ENCODE results near the gene ETS2. TPM values are rescaled to one million over a fixed set of nuclear protein-coding genes. Genes with fewer than 3 reads are reported as not detected.

Gene ETS2
- total RNA-seq, 6 donors from 2014 or later, result 70.2 to 215 (median 143) TPM

DNA sequence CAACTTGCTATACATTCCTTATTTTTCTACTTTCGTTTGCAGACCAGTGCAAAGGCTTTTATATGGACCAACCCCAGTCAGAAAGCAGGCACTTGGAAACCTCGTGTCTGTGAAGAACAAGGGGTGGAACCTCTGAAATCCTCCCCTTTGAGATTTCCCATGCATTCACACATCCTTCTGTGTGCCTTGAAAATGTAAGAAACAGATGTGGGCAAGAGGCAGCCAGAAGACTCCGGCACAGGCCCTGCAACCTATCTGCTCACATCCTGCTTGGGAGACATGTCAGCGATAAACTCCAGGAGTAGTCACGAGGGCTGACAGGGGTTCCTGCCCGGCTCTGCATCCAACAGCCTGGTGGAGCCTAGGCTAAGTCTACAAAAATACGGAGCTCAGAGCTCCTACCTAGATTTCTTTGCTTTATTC is 42.5 kb downstream of the ETS2 start:
- Histone ChIP-seq H3K27me3 (no peaks in the 10 kb centered on the region), H3K9me3 (no peaks in the 10 kb centered on the region), H3K27ac (no peak overlapping the region), H3K4me1 (no peaks in the 10 kb centered on the region), H3K36me3 (no peaks in the 10 kb centered on the region), H3K4me3 (no peak overlapping the region)
- DNase-seq (no peak), ATAC-seq (ENCODE audit: low FRiP score in 2 of 2) (no peak)
- no peak for TF ChIP-seq POLR2A (IDR thresholded peaks at IDR 0.05)
- TF ChIP-seq, protein P1, sequence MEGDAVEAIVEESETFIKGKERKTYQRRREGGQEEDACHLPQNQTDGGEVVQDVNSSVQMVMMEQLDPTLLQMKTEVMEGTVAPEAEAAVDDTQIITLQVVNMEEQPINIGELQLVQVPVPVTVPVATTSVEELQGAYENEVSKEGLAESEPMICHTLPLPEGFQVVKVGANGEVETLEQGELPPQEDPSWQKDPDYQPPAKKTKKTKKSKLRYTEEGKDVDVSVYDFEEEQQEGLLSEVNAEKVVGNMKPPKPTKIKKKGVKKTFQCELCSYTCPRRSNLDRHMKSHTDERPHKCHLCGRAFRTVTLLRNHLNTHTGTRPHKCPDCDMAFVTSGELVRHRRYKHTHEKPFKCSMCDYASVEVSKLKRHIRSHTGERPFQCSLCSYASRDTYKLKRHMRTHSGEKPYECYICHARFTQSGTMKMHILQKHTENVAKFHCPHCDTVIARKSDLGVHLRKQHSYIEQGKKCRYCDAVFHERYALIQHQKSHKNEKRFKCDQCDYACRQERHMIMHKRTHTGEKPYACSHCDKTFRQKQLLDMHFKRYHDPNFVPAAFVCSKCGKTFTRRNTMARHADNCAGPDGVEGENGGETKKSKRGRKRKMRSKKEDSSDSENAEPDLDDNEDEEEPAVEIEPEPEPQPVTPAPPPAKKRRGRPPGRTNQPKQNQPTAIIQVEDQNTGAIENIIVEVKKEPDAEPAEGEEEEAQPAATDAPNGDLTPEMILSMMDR (IDR thresholded peaks at IDR 0.05), result no peak
- no peak for TF ChIP-seq POLR2AphosphoS5 (IDR thresholded peaks at IDR 0.05)
- no peak for TF ChIP-seq EP300 (IDR thresholded peaks at IDR 0.05)
- 65 to 81% methylated on average over 7 of the region's 7 CpGs for WGBS, 2 donors

DNA sequence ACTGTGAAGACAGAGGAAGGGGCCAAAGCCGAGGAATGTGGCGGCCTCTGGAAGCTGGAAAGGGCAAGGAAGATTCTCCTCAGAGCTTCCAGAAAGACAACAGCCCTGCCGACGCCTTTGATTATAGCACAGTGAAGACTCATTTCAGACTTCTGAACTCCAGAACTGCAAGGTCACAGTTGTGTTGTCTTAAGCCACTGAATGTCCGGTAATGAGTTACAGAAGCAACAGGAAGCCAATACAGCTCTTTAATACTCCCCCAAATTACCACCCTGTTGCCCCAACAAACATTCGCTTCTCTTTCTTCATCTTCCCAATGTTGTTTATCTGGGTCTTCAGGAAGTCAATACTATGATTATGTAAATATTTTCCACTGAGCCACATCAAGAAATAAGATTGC is 44.0 kb downstream of the ETS2 start:
- no peak for ATAC-seq (ENCODE audit: low FRiP score in 2 of 2)
- no peak for TF ChIP-seq POLR2AphosphoS5 (IDR thresholded peaks at IDR 0.05)
- TF ChIP-seq, protein P1 (IDR thresholded peaks at IDR 0.05), result no peak
- TF ChIP-seq EP300 (IDR thresholded peaks at IDR 0.05), result no peak
- no peak for TF ChIP-seq POLR2A (IDR thresholded peaks at IDR 0.05)
- Histone ChIP-seq H3K27me3 (no peaks in the 10 kb centered on the region), H3K27ac (no peak overlapping the region), H3K4me1 (no peaks in the 10 kb centered on the region), H3K4me3 (no peak overlapping the region), H3K9me3 (no peaks in the 10 kb centered on the region), H3K36me3 (no peaks in the 10 kb centered on the region)
- DNase-seq, result no peak
- 60 to 63% methylated on average over 6 of the region's 6 CpGs for WGBS, 2 donors

DNA sequence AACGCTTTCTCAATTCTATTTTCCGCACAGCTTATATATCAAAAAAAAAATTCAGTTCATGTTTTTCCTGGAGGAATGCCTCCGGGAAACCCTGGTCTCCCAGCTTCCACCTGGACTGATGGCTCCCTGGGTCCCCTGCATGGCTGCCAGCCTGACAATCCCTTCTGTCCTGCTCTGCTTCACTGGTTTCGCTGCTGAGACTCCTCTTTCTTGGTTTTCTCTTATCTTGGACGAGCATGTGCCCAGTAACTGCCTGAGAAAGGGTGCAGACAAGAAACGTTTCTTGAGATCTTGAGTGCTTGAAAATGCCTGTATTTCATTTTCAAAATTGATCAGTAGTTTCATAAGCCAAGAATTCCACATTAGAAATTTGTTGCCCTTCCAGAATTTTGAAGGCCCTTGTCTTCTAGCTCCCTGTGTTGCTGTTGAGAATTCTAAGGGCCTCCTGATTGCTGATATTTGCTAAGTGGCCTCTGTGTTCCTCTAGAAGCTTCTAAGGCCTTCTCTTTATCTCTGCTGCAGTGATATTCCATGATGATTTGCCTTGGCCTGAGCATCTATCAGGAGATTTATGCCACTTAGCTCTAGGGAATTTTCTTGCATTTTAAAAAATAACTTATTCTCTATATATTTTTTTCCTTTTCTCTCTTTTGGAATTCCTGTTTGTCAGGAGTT is 44.7 kb downstream of the ETS2 start:
- DNase-seq (no peak), ATAC-seq (ENCODE audit: low FRiP score in 2 of 2) (no peak)
- H3K4me3 ChIP-seq, result no peak overlapping the region
- H3K4me1 ChIP-seq, result no peaks in the 10 kb centered on the region
- H3K36me3 ChIP-seq, result no peaks in the 10 kb centered on the region
- no peaks in the 10 kb centered on the region for H3K27me3 ChIP-seq
- WGBS, 2 donors, result 80 to 90% methylated on average over 6 of the region's 6 CpGs
- no peak overlapping the region for H3K27ac ChIP-seq
- TF ChIP-seq EP300 (IDR thresholded peaks at IDR 0.05) (no peak), POLR2A (IDR thresholded peaks at IDR 0.05) (no peak), POLR2AphosphoS5 (IDR thresholded peaks at IDR 0.05) (no peak)
- TF ChIP-seq, protein P1 (IDR thresholded peaks at IDR 0.05), result no peak
- no peaks in the 10 kb centered on the region for H3K9me3 ChIP-seq

DNA sequence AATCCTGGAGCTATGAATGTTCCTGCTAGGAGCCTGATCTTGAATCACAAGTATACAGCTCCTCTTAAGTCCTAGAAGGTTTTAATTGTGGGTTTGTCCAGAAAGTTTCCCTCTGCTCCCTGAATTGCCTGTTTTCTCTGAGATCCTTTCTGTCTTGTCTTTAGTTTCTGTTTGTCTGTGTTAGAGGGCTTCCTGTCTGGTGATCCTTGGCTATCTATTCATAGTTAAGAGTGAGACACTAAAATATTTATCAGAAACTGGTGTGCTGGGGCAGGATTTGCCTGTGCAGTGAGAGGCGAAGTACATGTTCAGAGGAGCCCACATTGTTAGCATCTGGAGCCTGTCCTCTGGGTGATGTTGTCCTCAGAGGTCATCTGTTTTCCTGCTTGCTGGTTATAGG is 45.4 kb downstream of the ETS2 start:
- TF ChIP-seq, protein P1 (IDR thresholded peaks at IDR 0.05), result no peak
- TF ChIP-seq EP300 (IDR thresholded peaks at IDR 0.05) (no peak), POLR2AphosphoS5 (IDR thresholded peaks at IDR 0.05) (no peak), POLR2A (IDR thresholded peaks at IDR 0.05) (no peak)
- Histone ChIP-seq H3K27ac (no peak overlapping the region), H3K4me3 (no peak overlapping the region), H3K9me3 (no peaks in the 10 kb centered on the region), H3K4me1 (no peaks in the 10 kb centered on the region), H3K36me3 (no peaks in the 10 kb centered on the region), H3K27me3 (no peaks in the 10 kb centered on the region)
- no peak for DNase-seq
- no peak for ATAC-seq (ENCODE audit: low FRiP score in 2 of 2)
- WGBS, 2 donors, result 82 to 100% methylated on average over 1 of the region's 1 CpG

DNA sequence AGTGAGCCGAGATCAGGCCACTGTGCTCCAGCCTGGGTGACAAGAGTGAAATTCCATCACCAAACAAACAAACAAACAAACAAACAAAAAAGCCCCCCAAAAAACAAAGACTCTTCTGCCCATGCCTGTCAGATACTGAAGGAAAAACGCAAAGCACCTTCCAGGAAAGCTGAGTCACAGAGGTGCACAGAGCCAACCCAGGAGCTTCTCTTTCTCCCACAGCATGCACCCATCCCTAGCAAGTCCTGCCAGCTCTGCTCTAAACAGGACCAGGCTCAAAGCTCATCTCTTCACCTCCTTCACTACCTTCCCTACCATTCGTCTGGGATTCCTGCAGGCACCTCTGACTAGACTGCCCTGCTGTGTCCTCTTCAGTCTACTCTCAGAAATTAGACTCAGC is 46.5 kb downstream of the ETS2 start:
- ATAC-seq (ENCODE audit: low FRiP score in 2 of 2) (no peak), DNase-seq (no peak)
- H3K27ac ChIP-seq, result no peak overlapping the region
- H3K4me1 ChIP-seq, result no peaks in the 10 kb centered on the region
- H3K36me3 ChIP-seq, result no peaks in the 10 kb centered on the region
- no peaks in the 10 kb centered on the region for H3K9me3 ChIP-seq
- 86 to 92% methylated on average over 3 of the region's 3 CpGs for WGBS, 2 donors
- no peaks in the 10 kb centered on the region for H3K27me3 ChIP-seq
- H3K4me3 ChIP-seq, result no peak overlapping the region
- TF ChIP-seq, protein P1 (IDR thresholded peaks at IDR 0.05), result no peak
- no peak for TF ChIP-seq EP300 (IDR thresholded peaks at IDR 0.05)
- TF ChIP-seq POLR2A (IDR thresholded peaks at IDR 0.05), result no peak
- no peak for TF ChIP-seq POLR2AphosphoS5 (IDR thresholded peaks at IDR 0.05)
